ENCODE results near the gene CHI3L1. TPM values are rescaled to one million over a fixed set of nuclear protein-coding genes. Genes with fewer than 3 reads are reported as not detected.

CHI3L1 gene
- total and polyA plus RNA-seq, 4 donors, result 1.1 to 14.2 (median 1.9) TPM

DNA sequence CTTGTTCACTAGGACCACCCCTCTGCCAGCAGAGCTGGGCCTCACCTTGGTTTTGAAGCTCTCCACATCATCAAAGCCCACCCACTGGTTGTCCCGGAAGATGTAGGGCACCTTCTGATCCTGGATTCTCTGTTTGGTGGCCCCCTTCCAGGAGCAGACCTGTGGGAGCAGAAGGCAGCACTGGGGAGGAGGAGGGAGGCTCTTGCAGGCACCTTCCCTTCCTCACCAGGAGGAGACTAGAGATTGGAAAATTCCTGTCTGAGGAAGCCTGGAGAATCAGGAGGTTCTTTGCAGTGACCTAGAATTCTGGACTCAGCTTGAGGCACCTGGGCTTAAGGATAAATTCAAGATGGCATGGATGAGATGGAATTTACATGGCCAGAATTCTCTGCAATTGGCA lies 32.7 kb upstream of the CHI3L1 start:
- no peaks in the 10 kb centered on the region for H3K9me3 ChIP-seq (ENCODE audit: control insufficient read depth, insufficient read depth, low read length)
- no peak for DNase-seq (ENCODE audit: low read depth in 4 of 6, low spot score in 6 of 6)
- H3K27ac ChIP-seq (ENCODE audit: low read depth, low read length), result no peak overlapping the region
- 80% methylated on average over 1 of the region's 1 CpG for WGBS (ENCODE audit: insufficient coverage)
- peaks cover 5% of the 10 kb centered on the region for H3K4me1 ChIP-seq (ENCODE audit: control insufficient read depth, insufficient read depth, low read length)
- H3K36me3 ChIP-seq (ENCODE audit: control insufficient read depth, insufficient read depth, low read length), result no peaks in the 10 kb centered on the region
- H3K27me3 ChIP-seq (ENCODE audit: control insufficient read depth, insufficient read depth, low read length), result peaks cover 5% of the 10 kb centered on the region
- H3K4me3 ChIP-seq (ENCODE audit: low read depth, low read length), result no peak overlapping the region

DNA sequence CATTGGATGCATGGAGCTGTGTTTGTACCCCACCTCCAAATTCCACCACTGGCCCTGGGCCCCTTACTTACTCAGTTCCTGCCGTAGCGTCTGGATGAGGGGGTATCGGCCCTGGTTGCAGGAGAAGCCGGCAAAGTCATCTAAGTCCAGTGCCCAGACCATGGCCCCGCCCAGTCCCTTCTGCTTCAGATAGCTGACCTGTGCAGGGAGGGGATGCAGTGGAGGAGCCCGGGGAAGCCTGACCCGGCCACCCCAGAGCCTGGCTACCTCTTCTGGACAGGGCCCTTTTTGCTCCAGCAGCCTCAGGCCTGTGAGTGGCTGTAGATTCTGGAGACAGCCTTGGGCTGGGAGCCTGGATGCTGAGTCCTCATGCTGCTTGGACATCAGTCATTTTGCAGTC lies 31.2 kb upstream of the CHI3L1 start:
- H3K4me3 ChIP-seq (ENCODE audit: low read depth, low read length), result no peak overlapping the region
- DNase-seq (ENCODE audit: low read depth in 4 of 6, low spot score in 6 of 6), result no peak
- WGBS (ENCODE audit: insufficient coverage), result 68% methylated on average over 7 of the region's 7 CpGs
- no peaks in the 10 kb centered on the region for H3K36me3 ChIP-seq (ENCODE audit: control insufficient read depth, insufficient read depth, low read length)
- H3K9me3 ChIP-seq (ENCODE audit: control insufficient read depth, insufficient read depth, low read length), result no peaks in the 10 kb centered on the region
- peaks cover 5% of the 10 kb centered on the region for H3K4me1 ChIP-seq (ENCODE audit: control insufficient read depth, insufficient read depth, low read length)
- H3K27me3 ChIP-seq (ENCODE audit: control insufficient read depth, insufficient read depth, low read length), result peaks cover 5% of the 10 kb centered on the region
- H3K27ac ChIP-seq (ENCODE audit: low read depth, low read length), result no peak overlapping the region

DNA sequence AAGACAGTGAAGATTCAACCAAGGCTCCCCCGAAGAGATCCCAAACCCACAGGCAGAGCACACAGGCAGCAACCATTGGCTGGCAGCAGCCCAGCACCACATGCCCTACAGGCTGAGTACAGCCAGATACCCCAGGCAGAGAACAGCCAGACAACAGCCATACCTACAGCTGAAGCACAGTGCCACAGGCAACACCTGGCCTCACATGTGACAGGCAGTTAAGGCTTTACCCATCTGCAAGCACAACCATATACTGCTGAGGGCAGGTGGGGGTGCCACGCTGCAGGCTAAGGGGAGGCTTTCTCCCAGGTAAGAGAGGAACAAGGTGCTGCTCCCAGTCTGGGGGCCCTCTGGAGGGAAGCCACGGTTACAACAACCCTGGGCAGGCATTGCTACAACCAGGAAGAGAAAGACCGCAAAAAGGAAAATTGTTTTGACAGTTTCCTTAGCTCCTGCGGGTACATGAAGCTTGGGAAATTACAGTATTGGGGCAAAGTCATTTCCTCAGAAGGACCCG lies 30.7 kb upstream of the CHI3L1 start:
- peak in 1 of 6 donors; percentile 7 for DNase-seq (ENCODE audit: low read depth in 4 of 6, low spot score in 6 of 6)
- Histone ChIP-seq H3K9me3 (ENCODE audit: control insufficient read depth, insufficient read depth, low read length) (no peaks in the 10 kb centered on the region), H3K27me3 (ENCODE audit: control insufficient read depth, insufficient read depth, low read length) (peaks cover 5% of the 10 kb centered on the region), H3K4me1 (ENCODE audit: control insufficient read depth, insufficient read depth, low read length) (peaks cover 5% of the 10 kb centered on the region), H3K27ac (ENCODE audit: low read depth, low read length) (no peak overlapping the region), H3K36me3 (ENCODE audit: control insufficient read depth, insufficient read depth, low read length) (no peaks in the 10 kb centered on the region), H3K4me3 (ENCODE audit: low read depth, low read length) (no peak overlapping the region)
- 62% methylated on average over 5 of the region's 6 CpGs for WGBS (ENCODE audit: insufficient coverage)

DNA sequence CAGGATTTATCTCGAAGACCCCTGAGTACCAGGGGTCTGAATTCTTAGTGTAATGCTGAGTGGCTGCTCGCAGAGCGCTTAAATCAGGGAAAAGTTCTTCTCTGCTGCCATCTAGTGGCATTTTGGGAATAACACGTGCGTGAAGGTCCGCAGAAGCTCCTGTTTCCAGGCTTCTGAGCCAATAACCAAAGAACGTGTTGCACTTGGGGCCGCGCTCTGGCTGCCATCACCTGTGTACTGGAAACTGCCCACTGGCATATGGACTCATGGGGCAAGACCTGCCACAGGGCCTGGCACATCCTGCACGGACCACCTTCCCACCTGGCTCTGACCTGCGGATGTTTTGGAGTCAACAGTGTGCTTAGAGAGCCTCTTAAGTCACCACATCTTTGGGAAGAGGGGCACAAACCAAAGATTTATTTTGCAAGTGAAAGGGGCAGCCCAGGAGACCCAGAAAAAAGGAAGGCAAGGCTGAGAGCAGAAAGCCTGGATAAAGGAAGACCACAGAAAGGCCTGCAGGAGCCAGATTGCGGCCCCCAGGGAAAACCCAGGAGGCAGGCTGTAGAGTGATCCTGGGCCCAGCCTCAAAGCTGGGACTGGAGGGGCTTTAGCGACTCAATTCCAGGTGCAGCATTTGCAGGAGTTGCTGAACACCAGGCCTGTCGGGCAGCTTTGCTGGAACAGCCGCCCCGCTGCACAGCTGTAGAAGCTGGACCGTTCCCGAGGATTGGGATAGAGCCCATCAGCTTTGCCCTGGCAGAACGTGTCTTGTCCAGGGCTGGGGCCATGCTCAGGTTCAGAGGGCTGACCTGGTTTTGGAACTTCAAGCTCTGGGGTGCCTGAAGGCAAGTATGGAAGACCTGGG lies 30.0 kb upstream of the CHI3L1 start:
- no peak overlapping the region for H3K4me3 ChIP-seq (ENCODE audit: low read depth, low read length)
- H3K36me3 ChIP-seq (ENCODE audit: control insufficient read depth, insufficient read depth, low read length), result no peaks in the 10 kb centered on the region
- 33% methylated on average over 19 of the region's 19 CpGs for WGBS (ENCODE audit: insufficient coverage)
- H3K27ac ChIP-seq (ENCODE audit: low read depth, low read length), result no peak overlapping the region
- H3K9me3 ChIP-seq (ENCODE audit: control insufficient read depth, insufficient read depth, low read length), result no peaks in the 10 kb centered on the region
- DNase-seq (ENCODE audit: low read depth in 4 of 6, low spot score in 6 of 6), result peak; percentile 71 to 97 (median 82)
- peaks cover 5% of the 10 kb centered on the region for H3K4me1 ChIP-seq (ENCODE audit: control insufficient read depth, insufficient read depth, low read length)
- H3K27me3 ChIP-seq (ENCODE audit: control insufficient read depth, insufficient read depth, low read length), result peaks cover 5% of the 10 kb centered on the region

DNA sequence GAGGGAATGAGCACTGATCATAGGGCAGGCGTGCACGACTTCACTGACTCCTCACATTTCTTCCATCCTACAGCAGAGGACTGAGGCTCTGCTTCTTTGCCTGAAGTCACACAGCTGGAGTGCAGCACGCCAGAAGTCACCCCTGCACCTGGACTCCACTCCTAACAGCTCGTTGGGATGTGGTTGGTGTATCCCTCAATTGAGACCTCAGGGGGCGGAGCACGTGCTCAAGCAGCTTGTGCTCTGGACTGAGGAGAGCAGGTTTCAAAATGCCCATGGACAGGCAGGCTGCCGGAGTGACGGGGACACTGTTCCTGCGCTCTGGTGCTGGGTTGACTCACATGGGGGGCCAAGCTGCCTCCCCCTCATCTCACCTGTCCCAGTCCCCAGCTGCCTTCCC lies 29.1 kb upstream of the CHI3L1 start:
- H3K9me3 ChIP-seq (ENCODE audit: control insufficient read depth, insufficient read depth, low read length), result no peaks in the 10 kb centered on the region
- H3K27ac ChIP-seq (ENCODE audit: low read depth, low read length), result no peak overlapping the region
- peaks cover 5% of the 10 kb centered on the region for H3K4me1 ChIP-seq (ENCODE audit: control insufficient read depth, insufficient read depth, low read length)
- H3K36me3 ChIP-seq (ENCODE audit: control insufficient read depth, insufficient read depth, low read length), result no peaks in the 10 kb centered on the region
- DNase-seq (ENCODE audit: low read depth in 4 of 6, low spot score in 6 of 6), result peak in 1 of 6 donors; percentile 1
- no peak overlapping the region for H3K4me3 ChIP-seq (ENCODE audit: low read depth, low read length)
- WGBS (ENCODE audit: insufficient coverage), result 70% methylated on average over 7 of the region's 9 CpGs
- H3K27me3 ChIP-seq (ENCODE audit: control insufficient read depth, insufficient read depth, low read length), result peaks cover 5% of the 10 kb centered on the region

DNA sequence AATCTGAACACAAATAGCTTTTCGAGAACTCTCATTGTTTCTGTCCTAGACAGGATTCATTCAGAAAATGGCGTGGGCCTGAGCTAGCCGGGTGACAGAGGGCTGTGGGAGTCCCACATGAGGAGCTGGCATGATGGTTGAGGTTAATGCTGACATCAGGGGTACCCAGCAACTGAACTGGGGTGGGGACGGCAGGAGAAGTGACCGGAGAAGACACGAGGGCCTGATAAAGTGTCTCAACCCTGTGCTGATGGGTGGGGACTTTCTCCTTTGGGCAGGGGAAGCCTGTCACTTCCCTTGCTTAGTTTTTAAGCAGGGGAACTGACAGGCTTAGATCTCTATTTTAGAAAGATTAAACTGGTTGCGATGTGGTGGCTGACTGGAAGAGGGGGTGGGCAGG lies 28.4 kb upstream of the CHI3L1 start:
- WGBS (ENCODE audit: insufficient coverage), result 86% methylated on average over 7 of the region's 7 CpGs
- no peak overlapping the region for H3K4me3 ChIP-seq (ENCODE audit: low read depth, low read length)
- no peaks in the 10 kb centered on the region for H3K36me3 ChIP-seq (ENCODE audit: control insufficient read depth, insufficient read depth, low read length)
- no peak for DNase-seq (ENCODE audit: low read depth in 4 of 6, low spot score in 6 of 6)
- peaks cover 5% of the 10 kb centered on the region for H3K4me1 ChIP-seq (ENCODE audit: control insufficient read depth, insufficient read depth, low read length)
- H3K27ac ChIP-seq (ENCODE audit: low read depth, low read length), result no peak overlapping the region
- peaks cover 5% of the 10 kb centered on the region for H3K27me3 ChIP-seq (ENCODE audit: control insufficient read depth, insufficient read depth, low read length)
- no peaks in the 10 kb centered on the region for H3K9me3 ChIP-seq (ENCODE audit: control insufficient read depth, insufficient read depth, low read length)

DNA sequence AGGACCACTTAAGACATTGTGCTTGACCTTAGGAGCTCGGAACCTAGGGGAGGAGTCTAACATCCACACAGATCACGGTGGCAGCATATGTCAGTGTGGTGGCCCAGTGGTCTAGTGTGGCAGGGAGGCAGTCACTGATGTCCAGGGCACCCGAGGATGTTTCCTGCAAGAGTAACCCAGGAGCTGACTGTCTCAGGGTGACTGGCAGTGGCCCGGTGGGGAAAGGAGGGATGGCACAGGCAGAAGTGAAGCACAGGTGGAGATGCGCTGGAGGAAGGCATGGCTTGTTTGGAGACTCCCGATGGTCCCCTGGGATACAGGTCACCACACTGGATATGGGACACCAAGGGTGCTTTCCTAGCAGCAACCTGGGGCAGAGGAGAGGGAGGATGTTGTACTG lies 26.6 kb upstream of the CHI3L1 start:
- H3K36me3 ChIP-seq (ENCODE audit: control insufficient read depth, insufficient read depth, low read length), result no peaks in the 10 kb centered on the region
- H3K27me3 ChIP-seq (ENCODE audit: control insufficient read depth, insufficient read depth, low read length), result peaks cover 3% of the 10 kb centered on the region
- no peaks in the 10 kb centered on the region for H3K9me3 ChIP-seq (ENCODE audit: control insufficient read depth, insufficient read depth, low read length)
- no peak for DNase-seq (ENCODE audit: low read depth in 4 of 6, low spot score in 6 of 6)
- WGBS (ENCODE audit: insufficient coverage), result 86% methylated on average over 6 of the region's 6 CpGs
- peaks cover 5% of the 10 kb centered on the region for H3K4me1 ChIP-seq (ENCODE audit: control insufficient read depth, insufficient read depth, low read length)
- no peak overlapping the region for H3K27ac ChIP-seq (ENCODE audit: low read depth, low read length)
- H3K4me3 ChIP-seq (ENCODE audit: low read depth, low read length), result no peak overlapping the region

DNA sequence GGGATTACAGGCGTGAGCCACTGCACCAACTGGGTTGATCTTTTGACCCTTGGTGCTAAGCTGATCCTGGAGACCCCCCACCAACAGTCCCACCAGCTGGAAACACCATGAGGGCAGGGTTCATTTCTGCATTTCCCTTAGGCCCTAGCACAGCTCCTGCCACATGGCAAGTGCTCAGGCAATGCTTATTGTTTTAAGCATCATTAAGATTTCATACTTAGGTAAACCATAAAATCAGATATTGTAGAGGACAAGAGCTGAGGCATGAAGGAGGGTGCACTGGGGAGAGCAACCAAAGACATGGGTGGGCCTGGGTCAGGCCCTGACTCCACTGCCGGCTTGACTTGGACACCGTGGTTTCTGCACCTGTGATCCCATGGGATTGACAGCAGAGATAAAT lies 25.3 kb upstream of the CHI3L1 start:
- no peaks in the 10 kb centered on the region for H3K27me3 ChIP-seq (ENCODE audit: control insufficient read depth, insufficient read depth, low read length)
- H3K27ac ChIP-seq (ENCODE audit: low read depth, low read length), result no peak overlapping the region
- peaks cover 5% of the 10 kb centered on the region for H3K4me1 ChIP-seq (ENCODE audit: control insufficient read depth, insufficient read depth, low read length)
- no peaks in the 10 kb centered on the region for H3K36me3 ChIP-seq (ENCODE audit: control insufficient read depth, insufficient read depth, low read length)
- no peaks in the 10 kb centered on the region for H3K9me3 ChIP-seq (ENCODE audit: control insufficient read depth, insufficient read depth, low read length)
- WGBS (ENCODE audit: insufficient coverage), result 91% methylated on average over 3 of the region's 3 CpGs
- no peak overlapping the region for H3K4me3 ChIP-seq (ENCODE audit: low read depth, low read length)
- DNase-seq (ENCODE audit: low read depth in 4 of 6, low spot score in 6 of 6), result no peak

DNA sequence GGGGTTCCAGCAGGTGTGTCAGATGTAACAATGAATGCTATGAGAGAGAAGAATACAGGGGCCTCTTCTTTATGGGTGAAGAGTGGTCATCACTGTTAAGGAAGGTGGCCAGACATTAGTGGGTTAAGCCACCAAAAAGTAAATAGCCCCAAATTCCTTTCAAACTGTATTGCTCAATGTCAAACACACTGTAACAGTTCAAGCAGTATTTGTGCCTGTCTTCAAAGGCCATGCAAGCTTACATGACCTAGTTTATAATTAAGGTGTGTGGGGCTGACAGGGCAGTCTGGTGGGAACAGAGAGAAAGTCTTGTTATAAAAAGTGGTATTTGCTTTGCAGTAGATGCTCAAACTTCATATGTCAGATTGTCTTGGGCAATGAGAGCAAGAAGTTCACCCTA lies 24.5 kb upstream of the CHI3L1 start:
- Histone ChIP-seq H3K4me3 (ENCODE audit: low read depth, low read length) (no peak overlapping the region), H3K27me3 (ENCODE audit: control insufficient read depth, insufficient read depth, low read length) (no peaks in the 10 kb centered on the region), H3K36me3 (ENCODE audit: control insufficient read depth, insufficient read depth, low read length) (no peaks in the 10 kb centered on the region), H3K27ac (ENCODE audit: low read depth, low read length) (no peak overlapping the region), H3K4me1 (ENCODE audit: control insufficient read depth, insufficient read depth, low read length) (peaks cover 6% of the 10 kb centered on the region), H3K9me3 (ENCODE audit: control insufficient read depth, insufficient read depth, low read length) (no peaks in the 10 kb centered on the region)
- DNase-seq (ENCODE audit: low read depth in 4 of 6, low spot score in 6 of 6), result no peak

DNA sequence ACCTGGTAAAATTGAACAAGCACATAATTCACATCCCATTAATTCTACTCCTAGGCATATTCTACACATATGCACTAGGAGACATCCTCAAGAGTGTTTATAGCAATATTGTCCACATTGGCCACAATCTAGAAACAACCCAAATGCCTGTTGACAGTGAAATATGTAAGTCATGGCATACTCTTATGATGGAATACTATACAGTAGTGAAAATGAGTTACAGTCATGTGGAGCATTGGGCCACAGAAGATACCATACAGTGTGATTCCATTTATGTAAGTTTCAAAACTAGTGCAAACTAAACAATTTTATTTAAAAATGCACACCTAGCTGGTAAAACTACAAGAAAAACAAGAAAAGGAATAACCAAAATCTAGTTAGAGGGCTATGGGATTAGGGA lies 23.8 kb upstream of the CHI3L1 start:
- H3K4me1 ChIP-seq (ENCODE audit: control insufficient read depth, insufficient read depth, low read length), result peaks cover 7% of the 10 kb centered on the region
- no peak overlapping the region for H3K27ac ChIP-seq (ENCODE audit: low read depth, low read length)
- no peaks in the 10 kb centered on the region for H3K27me3 ChIP-seq (ENCODE audit: control insufficient read depth, insufficient read depth, low read length)
- no peak overlapping the region for H3K4me3 ChIP-seq (ENCODE audit: low read depth, low read length)
- no peaks in the 10 kb centered on the region for H3K36me3 ChIP-seq (ENCODE audit: control insufficient read depth, insufficient read depth, low read length)
- no peak for DNase-seq (ENCODE audit: low read depth in 4 of 6, low spot score in 6 of 6)
- no peaks in the 10 kb centered on the region for H3K9me3 ChIP-seq (ENCODE audit: control insufficient read depth, insufficient read depth, low read length)
